ENCODE results near the gene PCDHGA7.

GRCh38 chr5:141351591-141351990 lies 31.0 kb upstream of the PCDHGA7 start:
- TF ChIP-seq CTCF (IDR thresholded peaks at IDR 0.05) (no peak), POLR2A (IDR thresholded peaks at IDR 0.05) (no peak)
